Panc1 (cell line): ENCODE measurements around the gene SLC5A2. TPM values are rescaled to one million over a fixed set of nuclear protein-coding genes. Genes with fewer than 3 reads are reported as not detected.

Experiments
- ATAC-seq: fragments of 200-7000 bp; cut with Tn5 transposase; 2 replicates; pipeline ENCODE4 v1.9.1; 2020; ENCODE audit warnings: mild to moderate bottlenecking, moderate library complexity
- BruUV-seq: library from RNA; stranded (reverse); fragments of 400-500 nt; replicated peaks from 2 replicates; lab custom pipeline; 2021; lab: Mats Ljungman, UMichigan
- CTCF ChIA-PET: fragments of 300-600 bp; sonication (Branson Sonifier 250); formaldehyde crosslinking; loops from one replicate; lab custom pipeline; 2022; ENCODE audit warnings: antibody characterized with exemption; lab: Charles Lee
- POLR2A ChIA-PET: fragments of 300-600 bp; sonication (Branson Sonifier 250); formaldehyde crosslinking; loops from one replicate; lab custom pipeline; 2022; ENCODE audit warnings: antibody characterized with exemption; lab: Charles Lee
- DNase-seq: peaks from one replicate; pipeline ENCODE4 v3.0.0-alpha.2; 2010; ENCODE audit warnings: low read depth, low spot score
- H3K27ac ChIP-seq: 2 replicates; pipeline ENCODE4 v1.5.1; 2011; ENCODE audit warnings: mild to moderate bottlenecking, low read length, inconsistent platforms
- H3K27me3 ChIP-seq: fragments of 200-500 bp; sonication (Bioruptor generic); 2 replicates; pipeline ENCODE4 v1.6.0; 2014; ENCODE audit warnings: low read length, inconsistent platforms; ENCODE audit not compliant: control insufficient read depth, insufficient read depth
- H3K36me3 ChIP-seq: fragments of 200-500 bp; sonication (Bioruptor generic); 2 replicates; pipeline ENCODE4 v1.5.1; 2014; ENCODE audit warnings: inconsistent platforms, mild to moderate bottlenecking, low read length, moderate library complexity; ENCODE audit not compliant: control insufficient read depth, insufficient read depth
- H3K4me1 ChIP-seq: 2 replicates; pipeline ENCODE4 v1.5.1; 2011; ENCODE audit warnings: inconsistent platforms, mild to moderate bottlenecking, low read length, moderate library complexity; ENCODE audit not compliant: control insufficient read depth, insufficient read depth
- H3K4me3 ChIP-seq, 2 experiments: 2 replicates each; pipeline ENCODE4 v1.5.1; 2011 to 2012; ENCODE audit warnings: low read depth in 2 of 2, low read length in 2 of 2, mild to moderate bottlenecking in 2 of 2, inconsistent platforms in 1 of 2, moderate library complexity in 1 of 2
- H3K9me3 ChIP-seq: fragments of 200-500 bp; sonication (Bioruptor generic); 2 replicates; pipeline ENCODE4 v1.5.1; 2014; ENCODE audit warnings: low read depth, mild to moderate bottlenecking, inconsistent platforms, low read length, moderate library complexity; ENCODE audit not compliant: control insufficient read depth, insufficient read depth
- CTCF ChIP-seq: fragments of 450-650 bp; IDR thresholded peaks from 2 replicates; pipeline ENCODE4 v1.5.1; 2017; ENCODE audit warnings: mild to moderate bottlenecking
- POLR2AphosphoS5 ChIP-seq: IDR thresholded peaks from 2 replicates; pipeline ENCODE4 v1.6.1; 2012; ENCODE audit warnings: mild to moderate bottlenecking, low read depth, low read length, moderate library complexity
- REST ChIP-seq, 2 experiments: IDR thresholded peaks; 2 replicates each; pipeline ENCODE4 v1.6.1; 2011 to 2012; ENCODE audit warnings: low read depth in 2 of 2, control low read depth in 1 of 2, low read length in 1 of 2, mild to moderate bottlenecking in 1 of 2, moderate library complexity in 1 of 2; ENCODE audit not compliant: insufficient read depth in 1 of 2
- SIN3A ChIP-seq: IDR thresholded peaks from 2 replicates; pipeline ENCODE4 v1.6.1; 2012; ENCODE audit warnings: low read depth, mild to moderate bottlenecking, low read length, moderate library complexity, borderline replicate concordance; ENCODE audit not compliant: insufficient read depth
- TCF7L2 ChIP-seq: IDR thresholded peaks from 2 replicates; pipeline ENCODE4 v1.6.1; 2011; ENCODE audit warnings: mild to moderate bottlenecking, low read depth, low read length, inconsistent platforms
- in situ Hi-C: cut with HindIII; loops from 2 replicates; pipeline ENCODE4 v1.10.0; 2016; ENCODE audit warnings: low sequenced_read_pairs, low pct_unique_long_range_greater_than_20kb
- intact Hi-C: fragments of 100-400 bp; cut with micrococcal nuclease; formaldehyde crosslinking; loops from one replicate; pipeline ENCODE4 v1.10.0; 2022; ENCODE audit not compliant: unreplicated experiment
- total RNA-seq: library from RNA; stranded (reverse); gene quantifications from one replicate; pipeline ENCODE4 v1.2.1, GENCODE V29; 2021; ENCODE audit not compliant: unreplicated experiment

The SLC5A2 gene
- total RNA-seq, 1 experiment from 2014 or later, result 0.15 TPM

- in situ Hi-C loops, result no loop called here
- Histone ChIP-seq H3K4me1 (0 out of 2 replicates have a peak, but pooled peaks cover 4% of the 10 kb centered on the region), H3K36me3 (no peaks in the 10 kb centered on the region), H3K4me3 (no peak overlapping the region), H3K27ac (no peak overlapping the region), H3K27me3 (peaks cover 5% of the 10 kb centered on the region; the same call in 1 of the 2 replicates), H3K9me3 (no peaks in the 10 kb centered on the region)
- no peak for DNase-seq
- no peak for TF ChIP-seq TCF7L2
- intact Hi-C loops, result loop anchor here (5.0 kb wide), 1 partner anchor 48 kb away; no protein-coding TSS in a partner anchor
- ChIA-PET CTCF (no interaction called here), POLR2A (no interaction called here)
- BruUV-seq, result no TSS peak
- ATAC-seq, result no peak
Observed at GRCh38 chr16:31525113-31525512, 42.2 kb downstream of the SLC5A2 start.

DNA sequence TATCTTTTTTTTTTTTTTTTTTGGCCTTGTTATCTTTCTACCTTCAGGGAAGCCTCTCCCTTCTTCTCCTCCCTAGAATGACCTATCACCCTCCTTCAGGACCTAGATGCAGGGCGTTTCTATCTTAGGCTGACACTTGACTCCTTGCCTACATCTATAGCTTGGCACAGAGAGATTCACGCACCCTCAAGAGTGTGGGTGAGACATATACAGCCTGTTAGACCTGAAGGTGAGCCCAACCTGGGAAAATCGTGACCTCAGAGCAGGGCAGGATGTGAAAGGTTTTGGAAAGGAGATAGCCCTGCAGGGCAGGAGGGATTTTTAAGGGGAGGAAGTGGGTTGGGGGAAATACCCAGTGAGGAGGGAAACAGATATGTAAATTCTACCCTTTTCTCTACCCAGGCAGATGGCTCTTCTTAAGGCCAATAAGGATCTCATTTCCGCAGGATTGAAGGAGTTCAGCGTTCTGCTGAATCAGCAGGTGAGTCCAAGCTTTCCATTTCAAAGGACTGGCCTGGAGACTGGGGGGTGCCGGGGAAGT lies 44.9 kb downstream of the SLC5A2 start, which contains the start of gene AHSP:
AHSP (plus strand) TSS at position 167 of the 541 bp plus-strand sequence; CDS start at position 407, 240 bp downstream.
- Histone ChIP-seq H3K4me3 (peak within 1 kb of the TSS in 1 of 2 experiments; percentile 43; a peak in 1 of 4 replicates), H3K27me3 (peaks cover 6% of the 10 kb centered on the region; the same call in 1 of the 2 replicates), H3K36me3 (no peaks in the 10 kb centered on the region), H3K9me3 (no peaks in the 10 kb centered on the region), H3K4me1 (0 out of 2 replicates have a peak, but pooled peaks cover 4% of the 10 kb centered on the region), H3K27ac (no peak within 1 kb of the TSS)
- no peak for ATAC-seq
- POLR2A ChIA-PET, result no interaction called here
- CTCF ChIA-PET, result no interaction called here
- TF ChIP-seq CTCF (no peak), TCF7L2 (no peak), SIN3A (no peak), POLR2AphosphoS5 (no peak), REST (IDR thresholded peaks at IDR 0.05; ENCODE audit: insufficient read depth in 1 of 2, low read depth in 2 of 2, low read length in 1 of 2) (no peak)
- DNase-seq, result no peak
- no TSS peak for BruUV-seq
- in situ Hi-C loops, result no loop called here
- intact Hi-C loops, result loop anchor here (5.0 kb wide), 1 partner anchor 51 kb away; no protein-coding TSS in a partner anchor

GRCh38 chr16:31528523-31529107 lies 45.7 kb downstream of the SLC5A2 start:
- POLR2A ChIA-PET, result no interaction called here
- in situ Hi-C loops, result no loop called here
- intact Hi-C loops, result loop anchor here (5.0 kb wide), 1 partner anchor 51 kb away; no protein-coding TSS in a partner anchor

More at GRCh38 chr16:31528523-31529107, 45.7 kb downstream of the SLC5A2 start:
- TF ChIP-seq TCF7L2 (no peak), CTCF (no peak), POLR2AphosphoS5 (no peak), SIN3A (no peak), REST (IDR thresholded peaks at IDR 0.05; ENCODE audit: insufficient read depth in 1 of 2, low read depth in 2 of 2, low read length in 1 of 2) (no peak)
- no peaks in the 10 kb centered on the region for H3K36me3 ChIP-seq
- no peak for DNase-seq
- H3K4me3 ChIP-seq, result peak overlapping the region; percentile 33 to 43
- no peaks in the 10 kb centered on the region for H3K9me3 ChIP-seq
- peaks cover 6% of the 10 kb centered on the region; the same call in 1 of the 2 replicates for H3K27me3 ChIP-seq
- CTCF ChIA-PET, result interaction anchor here (0.6 kb wide), 2 partner anchors 15 to 1002 kb away, joined by 3 to 5 read pairs; partner anchors contain the start of gene ZNF768
- H3K4me1 ChIP-seq, result 0 out of 2 replicates have a peak, but pooled peaks cover 4% of the 10 kb centered on the region
- no peak overlapping the region for H3K27ac ChIP-seq
- peak; percentile 9; the same call in 1 of the 2 replicates for ATAC-seq
- no TSS peak for BruUV-seq
